H1 (cell line): ENCODE results near the gene NAA38. TPM values are rescaled to one million over a fixed set of nuclear protein-coding genes. Genes with fewer than 3 reads are reported as not detected.

Experiments used
- CTCF ChIA-PET: fragments of 300-600 bp; sonication (Branson Sonifier 250); formaldehyde crosslinking; loops from one replicate; lab custom pipeline; 2021; ENCODE audit not compliant: partially characterized antibody; lab: Charles Lee
- POLR2A ChIA-PET: fragments of 300-600 bp; sonication (Branson Sonifier 250); formaldehyde crosslinking; loops from one replicate; lab custom pipeline; 2021; ENCODE audit warnings: inconsistent platforms; ENCODE audit not compliant: partially characterized antibody; lab: Charles Lee
- DNase-seq, 2 experiments: peaks; one replicate each; pipeline versions ENCODE4 v3.0.0 to v3.0.0-alpha.2; 2010 to 2022; ENCODE audit warnings: low spot score in 2 of 2, low read depth in 1 of 2, mixed read lengths in 1 of 2
- FAIRE-seq: peaks from 2 replicates; lab custom pipeline; 2011; peaks lifted over from hg19 to GRCh38; lab: Jason Lieb, UNC
- H2AFZ ChIP-seq: 2 replicates; pipeline ENCODE4 v1.8.1; 2012; ENCODE audit warnings: low read length, inconsistent platforms
- H2AK5ac ChIP-seq: 2 replicates; pipeline ENCODE4 v1.6.1; 2013; ENCODE audit warnings: low read depth, low read length
- H2BK120ac ChIP-seq: replicated peaks from 2 replicates; pipeline ENCODE3; 2013; ENCODE audit warnings: low read depth, low read length, inconsistent platforms
- H2BK12ac ChIP-seq: 2 replicates; pipeline ENCODE4 v1.6.1; 2013; ENCODE audit warnings: low read depth, low read length
- H2BK15ac ChIP-seq: 2 replicates; pipeline ENCODE4 v1.6.1; 2013; ENCODE audit warnings: low read length
- H2BK20ac ChIP-seq: 2 replicates; pipeline ENCODE4 v1.6.1; 2013; ENCODE audit warnings: low read length
- H2BK5ac ChIP-seq: 2 replicates; pipeline ENCODE4 v1.6.1; 2013; ENCODE audit warnings: low read depth, low read length
- H3K14ac ChIP-seq: 2 replicates; pipeline ENCODE4 v1.6.1; 2013; ENCODE audit warnings: inconsistent platforms; ENCODE audit not compliant: insufficient read length
- H3K18ac ChIP-seq: 2 replicates; pipeline ENCODE4 v1.6.1; 2013; ENCODE audit warnings: low read length; ENCODE audit errors: extremely low read depth
- H3K23ac ChIP-seq: 2 replicates; pipeline ENCODE4 v1.6.1; 2013; ENCODE audit warnings: inconsistent platforms; ENCODE audit not compliant: insufficient read length
- H3K23me2 ChIP-seq: 2 replicates; pipeline ENCODE4 v1.6.1; 2013; ENCODE audit warnings: low read depth, low read length
- H3K27ac ChIP-seq: 2 replicates; pipeline ENCODE4 v1.6.1; 2011; ENCODE audit warnings: low read depth, low read length, inconsistent platforms
- H3K27me3 ChIP-seq, 4 experiments: replicated peaks in 1 of 4; 1 replicate in 1 of 4; 2 replicates in 3 of 4; pipeline versions ENCODE4 v1.6.1 to v1.8.1; 2011 to 2013; ENCODE audit warnings: low read length in 3 of 4, mild to moderate bottlenecking in 3 of 4, inconsistent platforms in 2 of 4, mixed read lengths in 2 of 4, moderate library complexity in 1 of 4; ENCODE audit not compliant: control insufficient read depth in 3 of 4, insufficient read depth in 3 of 4; ENCODE audit errors: extremely low read depth in 1 of 4
- H3K36me3 ChIP-seq, 4 experiments: 2 replicates each; pipeline versions ENCODE4 v1.6.1 to v1.8.1; 2011 to 2013; ENCODE audit warnings: mild to moderate bottlenecking in 4 of 4, low read length in 3 of 4, moderate library complexity in 2 of 4, control low read depth in 1 of 4, inconsistent platforms in 1 of 4; ENCODE audit not compliant: insufficient read depth in 4 of 4, control insufficient read depth in 2 of 4
- H3K4ac ChIP-seq: replicated peaks from 2 replicates; pipeline ENCODE3; 2013; ENCODE audit warnings: low read length, low read depth, mixed read lengths, inconsistent platforms; ENCODE audit not compliant: insufficient read length
- H3K4me1 ChIP-seq, 4 experiments: replicated peaks in 1 of 4; 1 replicate in 1 of 4; 2 replicates in 3 of 4; pipeline versions ENCODE4 v1.6.1 to v1.8.1; 2011 to 2013; ENCODE audit warnings: low read length in 3 of 4, inconsistent platforms in 2 of 4, mixed read lengths in 1 of 4; ENCODE audit not compliant: insufficient read depth in 4 of 4, control insufficient read depth in 3 of 4
- H3K4me2 ChIP-seq, 2 experiments: 2 replicates each; pipeline versions ENCODE4 v1.6.1 to v1.8.1; 2011 to 2013; ENCODE audit warnings: low read depth in 2 of 2, low read length in 2 of 2, control low read depth in 1 of 2, inconsistent platforms in 1 of 2, mild to moderate bottlenecking in 1 of 2; ENCODE audit not compliant: insufficient read depth in 1 of 2
- H3K4me3 ChIP-seq, 4 experiments: fragments of 200-600, 300-600 bp in 1 of 4; sonication (generic), shearing (Covaris generic), sonication (Bioruptor Twin) in 1 of 4; 2 replicates each; pipeline versions ENCODE4 v1.5.1 to v1.8.1; 2011 to 2016; ENCODE audit warnings: low read length in 4 of 4, low read depth in 3 of 4, control low read depth in 2 of 4, inconsistent platforms in 2 of 4, mild to moderate bottlenecking in 2 of 4, mixed read lengths in 1 of 4, moderate library complexity in 1 of 4; ENCODE audit not compliant: insufficient read depth in 2 of 4; ENCODE audit errors: extremely low read depth in 1 of 4
- H3K56ac ChIP-seq: replicated peaks from 2 replicates; pipeline ENCODE3; 2013; ENCODE audit warnings: low read depth, mild to moderate bottlenecking, mixed read lengths, low read length, inconsistent platforms; ENCODE audit not compliant: insufficient read length
- H3K79me1 ChIP-seq: 2 replicates; pipeline ENCODE4 v1.6.1; 2013; ENCODE audit warnings: low read depth, low read length, control low read depth
- H3K79me2 ChIP-seq, 2 experiments: 2 replicates each; pipeline versions ENCODE4 v1.6.1 to v1.8.1; 2012 to 2013; ENCODE audit warnings: low read length in 2 of 2, mild to moderate bottlenecking in 2 of 2, inconsistent platforms in 1 of 2; ENCODE audit not compliant: insufficient read depth in 2 of 2, control insufficient read depth in 1 of 2
- H3K9ac ChIP-seq, 4 experiments: replicated peaks in 1 of 4; 1 replicate in 1 of 4; 2 replicates in 3 of 4; pipeline versions ENCODE4 v1.6.1 to v1.8.1; 2011 to 2013; ENCODE audit warnings: low read depth in 3 of 4, low read length in 3 of 4, control low read depth in 2 of 4, mild to moderate bottlenecking in 2 of 4, moderate library complexity in 2 of 4, inconsistent platforms in 1 of 4; ENCODE audit errors: extremely low read depth in 1 of 4
- H3K9me3 ChIP-seq, 2 experiments: 2 replicates each; pipeline versions ENCODE4 v1.6.1 to v1.8.1; 2012 to 2013; ENCODE audit warnings: mild to moderate bottlenecking in 2 of 2, moderate library complexity in 2 of 2, control low read depth in 1 of 2, inconsistent platforms in 1 of 2, low read depth in 1 of 2, low read length in 1 of 2, mixed read lengths in 1 of 2; ENCODE audit not compliant: insufficient read depth in 2 of 2
- H4K20me1 ChIP-seq, 2 experiments: replicated peaks in 1 of 2; 2 replicates each; pipeline versions ENCODE3 to v1.8.1; 2011 to 2013; ENCODE audit warnings: inconsistent platforms in 2 of 2, low read length in 2 of 2, mild to moderate bottlenecking in 1 of 2; ENCODE audit not compliant: insufficient read depth in 2 of 2, control insufficient read depth in 1 of 2
- H4K5ac ChIP-seq: 2 replicates; pipeline ENCODE4 v1.6.1; 2013; ENCODE audit warnings: low read length, low read depth, mixed read lengths, inconsistent platforms; ENCODE audit not compliant: insufficient read length
- H4K8ac ChIP-seq: 2 replicates; pipeline ENCODE4 v1.8.0; 2013; ENCODE audit warnings: mild to moderate bottlenecking, moderate library complexity, low read length, inconsistent platforms; ENCODE audit not compliant: insufficient read depth; ENCODE audit errors: extremely low read depth
- H4K91ac ChIP-seq: replicated peaks from 2 replicates; pipeline ENCODE3; 2013; ENCODE audit warnings: low read length, mixed read lengths, inconsistent platforms; ENCODE audit not compliant: insufficient read length
- GABPA ChIP-seq: IDR thresholded peaks from 2 replicates; pipeline ENCODE4 v1.6.1; 2011; ENCODE audit warnings: mild to moderate bottlenecking, low read length, moderate library complexity, borderline replicate concordance; ENCODE audit not compliant: insufficient read depth
- SRF ChIP-seq: IDR thresholded peaks from 2 replicates; pipeline ENCODE4 v1.6.1; 2011; ENCODE audit warnings: mild to moderate bottlenecking, low read depth, low read length, moderate library complexity
- WGBS, 2 experiments: shearing (Covaris generic) in 1 of 2; methylation state at CpG; one replicate each; pipeline versions ENCODE4 v1.1.6 to v1.1.7; 2013 to 2015; ENCODE audit warnings: low lambda C conversion rate in 2 of 2, mixed read lengths in 2 of 2, inconsistent platforms in 1 of 2, low coverage in 1 of 2, missing lambda C conversion rate in 1 of 2; ENCODE audit not compliant: insufficient replicate concordance in 2 of 2, insufficient coverage in 1 of 2, insufficient read length in 1 of 2; ENCODE audit errors: extremely low coverage in 1 of 2, missing lambda C conversion rate in 1 of 2; 5-methylcytosine and 5-hydroxymethylcytosine counted together
- polyA plus RNA-seq, 7 experiments: library from polyadenylated mRNA; depleted of rRNA in 3 of 7; stranded (reverse) in 5 of 7; unstranded in 2 of 7; fragments of >200 nt in 5 of 7; fragments of 200-250 nt in 2 of 7; gene quantifications; 1 replicate in 5 of 7; 2 replicates in 1 of 7; 4 replicates in 1 of 7; pipeline versions ENCODE4 v1.2.1 to v1.2.3, GENCODE V29; 2011 to 2013; ENCODE audit warnings: missing spikeins in 2 of 7, mixed read lengths in 2 of 7
- total RNA-seq: library from RNA; stranded (reverse); fragmentation: NEBNext Ultra II Directional; extraction: Animal tissue kit (Norgen Biotek cat#: 25700); gene quantifications from 2 replicates; pipeline ENCODE4 v1.2.1, GENCODE V29; 2021
- TF ChIP-seq, protein P1 (sequence below): IDR thresholded peaks from 2 replicates; pipeline ENCODE4 v1.6.1; 2012; ENCODE audit warnings: low read length, inconsistent platforms

Gene NAA38
- total and polyA plus RNA-seq, 2 of the 8 experiments (the other 6 are each of a cell fraction or from before 2014, with no cell fraction given) = 30.2 to 109 TPM

DNA sequence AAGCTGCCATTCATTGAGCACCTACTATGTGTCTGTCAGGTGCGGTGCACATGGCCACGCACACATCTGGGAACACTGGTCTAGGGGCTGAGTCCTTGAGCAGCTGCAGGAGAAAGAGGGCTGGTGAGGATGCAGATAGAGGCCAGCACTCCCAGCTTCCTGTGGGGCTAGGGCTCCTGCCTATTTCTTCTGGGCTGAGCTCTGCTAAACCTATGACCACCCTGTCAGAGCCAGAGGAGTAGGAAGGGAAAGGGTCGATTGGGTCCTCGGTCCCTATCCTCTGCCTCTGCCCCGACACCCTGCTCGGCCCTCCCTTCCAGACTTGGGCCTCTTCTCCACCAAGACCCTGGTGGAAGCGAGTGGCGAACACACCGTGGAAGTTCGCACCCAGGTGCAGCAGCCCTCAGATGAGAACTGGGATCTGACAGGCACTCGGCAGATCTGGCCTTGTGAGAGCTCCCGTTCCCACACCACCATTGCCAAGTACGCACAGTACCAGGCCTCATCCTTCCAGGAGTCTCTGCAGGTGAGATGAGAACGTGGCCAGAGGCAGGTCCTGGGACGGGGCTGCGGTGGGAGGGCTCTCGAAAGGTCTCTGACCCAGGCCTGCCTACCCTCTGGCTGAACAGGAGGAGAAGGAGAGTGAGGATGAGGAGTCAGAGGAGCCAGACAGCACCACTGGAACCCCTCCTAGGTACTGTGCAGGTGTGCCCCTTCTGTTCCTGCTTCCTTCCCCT is 6.5 kb downstream of the NAA38 start:
- peaks cover 0 to 21% of the 10 kb centered on the region in 2 experiments for H4K20me1 ChIP-seq
- peaks cover 0 to 29% (median 24%) of the 10 kb centered on the region in 4 experiments; a peak in 6 of 7 replicates for H3K4me1 ChIP-seq
- no peak overlapping the region; the same call in 1 of the 2 replicates for H2BK15ac ChIP-seq
- H3K27ac ChIP-seq = no peak overlapping the region
- ChIA-PET POLR2A (interaction anchor here (0.8 to 4.0 kb wide), 4 partner anchors 9 to 18 kb away, joined by 3 to 24 read pairs (median 4); no protein-coding TSS in a partner anchor), CTCF (interaction anchor here (0.5 to 4.9 kb wide), 19 partner anchors 8 to 291 kb away, joined by 3 to 44 read pairs (median 4); partner anchors contain the start of gene KDM6B)
- no peaks in the 10 kb centered on the region for H3K79me1 ChIP-seq
- H2AK5ac ChIP-seq = peak overlapping the region; percentile 42; the same call in 1 of the 2 replicates
- peak overlapping the region; percentile 74 to 94 for H3K4me2 ChIP-seq
- H3K4ac ChIP-seq = no peak overlapping the region
- H4K5ac ChIP-seq = no peak overlapping the region
- FAIRE-seq (no peak), DNase-seq (no peak)
- no peak overlapping the region for H3K9ac ChIP-seq
- H4K8ac ChIP-seq = no peak overlapping the region
- H3K18ac ChIP-seq = no peak overlapping the region; the same call in 1 of the 2 replicates
- peaks cover 0 to 4% (median 0%) of the 10 kb centered on the region in 4 experiments; a peak in 3 of 8 replicates for H3K36me3 ChIP-seq
- H4K91ac ChIP-seq = no peak overlapping the region
- H3K56ac ChIP-seq = no peak overlapping the region
- H2BK20ac ChIP-seq = 0 out of 2 replicates have a peak overlapping the region, but pooled peaks have one; percentile 21
- H3K23me2 ChIP-seq = peaks cover 10% of the 10 kb centered on the region
- no peak overlapping the region; the same call in 1 of the 2 replicates for H2BK5ac ChIP-seq
- H3K14ac ChIP-seq = no peak overlapping the region
- H2BK12ac ChIP-seq = peak overlapping the region; percentile 53; the same call in 1 of the 2 replicates
- peak overlapping the region; percentile 39 to 65 (median 52) for H3K4me3 ChIP-seq
- no peaks in the 10 kb centered on the region for H3K79me2 ChIP-seq
- no peak overlapping the region for H2BK120ac ChIP-seq
- no peak overlapping the region for H2AFZ ChIP-seq
- 82% methylated on average over 16 of the region's 17 CpGs; no CpG with 5 or more reads in 1 of the 2 experiments for WGBS, 2 experiments
- H3K9me3 ChIP-seq = no peaks in the 10 kb centered on the region
- peaks cover 27 to 46% (median 41%) of the 10 kb centered on the region in 4 experiments for H3K27me3 ChIP-seq
- no peak for TF ChIP-seq GABPA
- TF ChIP-seq SRF = no peak
- TF ChIP-seq, protein P1, sequence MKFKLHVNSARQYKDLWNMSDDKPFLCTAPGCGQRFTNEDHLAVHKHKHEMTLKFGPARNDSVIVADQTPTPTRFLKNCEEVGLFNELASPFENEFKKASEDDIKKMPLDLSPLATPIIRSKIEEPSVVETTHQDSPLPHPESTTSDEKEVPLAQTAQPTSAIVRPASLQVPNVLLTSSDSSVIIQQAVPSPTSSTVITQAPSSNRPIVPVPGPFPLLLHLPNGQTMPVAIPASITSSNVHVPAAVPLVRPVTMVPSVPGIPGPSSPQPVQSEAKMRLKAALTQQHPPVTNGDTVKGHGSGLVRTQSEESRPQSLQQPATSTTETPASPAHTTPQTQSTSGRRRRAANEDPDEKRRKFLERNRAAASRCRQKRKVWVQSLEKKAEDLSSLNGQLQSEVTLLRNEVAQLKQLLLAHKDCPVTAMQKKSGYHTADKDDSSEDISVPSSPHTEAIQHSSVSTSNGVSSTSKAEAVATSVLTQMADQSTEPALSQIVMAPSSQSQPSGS = no peak
- no peak overlapping the region for H3K23ac ChIP-seq
